ENCODE data around the gene TMPRSS3.

GRCh38 chr21:42378418-42378817, 17.4 kb downstream of the TMPRSS3 start:
- no peak for TF ChIP-seq FOXM1 (IDR thresholded peaks at IDR 0.05; ENCODE audit: borderline replicate concordance, low read depth)
- TF ChIP-seq EP300 (IDR thresholded peaks at IDR 0.05; ENCODE audit: borderline replicate concordance): no peak
- no peak for TF ChIP-seq REST (IDR thresholded peaks at IDR 0.05; ENCODE audit: low read depth)
- TF ChIP-seq NFIC (IDR thresholded peaks at IDR 0.05): no peak
- no peak for TF ChIP-seq CREB1 (IDR thresholded peaks at IDR 0.05; ENCODE audit: low read depth)
- no peak for TF ChIP-seq YY1 (IDR thresholded peaks at IDR 0.05; ENCODE audit: low read depth)
- TF ChIP-seq ZBTB7A (IDR thresholded peaks at IDR 0.05; ENCODE audit: low read depth): no peak
- TF ChIP-seq EGR1 (IDR thresholded peaks at IDR 0.05): no peak

Measured in Ishikawa (cell line).